OCI-LY3 (cell line): ENCODE data around the gene ELL2.

Source experiments
- H2AFZ ChIP-seq: fragments of 200-600, 300-600 bp; shearing (Covaris generic); 2 replicates; pipeline ENCODE4 v1.6.0; 2014; ENCODE audit warnings: antibody characterized with exemption, low read depth, low read length
- H3K27ac ChIP-seq: fragments of 200-600, 300-600 bp; sonication (generic); 2 replicates; pipeline ENCODE4 v1.5.1; 2014; ENCODE audit warnings: mild to moderate bottlenecking, low read length, moderate library complexity, mixed read lengths
- H3K27me3 ChIP-seq: fragments of 200-600, 300-600 bp; sonication (generic); 2 replicates; pipeline ENCODE4 v1.6.1; 2014; ENCODE audit warnings: low read depth, low read length, mixed read lengths
- H3K36me3 ChIP-seq: fragments of 200-600, 300-600 bp; sonication (generic); replicated peaks from 2 replicates; pipeline ENCODE3; 2014; ENCODE audit warnings: low read depth, low read length, mixed read lengths
- H3K4me1 ChIP-seq: fragments of 300-600, 200-600 bp; sonication (generic); 2 replicates; pipeline ENCODE4 v1.6.1; 2014; ENCODE audit warnings: low read length, mixed read lengths
- H3K4me2 ChIP-seq: fragments of 200-600, 300-600 bp; sonication (generic); 2 replicates; pipeline ENCODE4 v1.6.1; 2014; ENCODE audit warnings: low read length, mixed read lengths
- H3K4me3 ChIP-seq: fragments of 300-600, 200-600 bp; sonication (generic); 2 replicates; pipeline ENCODE4 v1.5.1; 2014; ENCODE audit warnings: antibody characterized with exemption, mild to moderate bottlenecking, low read length, moderate library complexity
- H3K79me2 ChIP-seq: fragments of 300-600, 200-600 bp; shearing (Covaris generic); 2 replicates; pipeline ENCODE4 v1.6.1; 2014; ENCODE audit warnings: mild to moderate bottlenecking, low read length, mixed read lengths
- H3K9ac ChIP-seq: fragments of 300-600, 200-600 bp; shearing (Covaris generic); 2 replicates; pipeline ENCODE4 v1.6.0; 2014; ENCODE audit warnings: mild to moderate bottlenecking, low read length, moderate library complexity
- H3K9me3 ChIP-seq: fragments of 200-600, 300-600 bp; shearing (Covaris generic); 2 replicates; pipeline ENCODE4 v1.6.1; 2014; ENCODE audit warnings: low read length, mixed read lengths; ENCODE audit not compliant: insufficient read depth
- H4K20me1 ChIP-seq: fragments of 200-600, 300-600 bp; sonication (generic); 2 replicates; pipeline ENCODE4 v1.6.1; 2016; ENCODE audit warnings: low read length, mixed read lengths; ENCODE audit not compliant: insufficient read depth
- EZH2phosphoT487 ChIP-seq: fragments of 200-600 bp; shearing (Covaris generic); IDR thresholded peaks from 2 replicates; pipeline ENCODE4 v1.6.1; 2018; ENCODE audit warnings: antibody characterized with exemption, mixed run types, low read depth
- TF ChIP-seq, protein P1 (sequence below): fragments of 200-600, 300-600 bp; sonication (generic); IDR thresholded peaks from 2 replicates; pipeline ENCODE4 v1.5.1; 2014; ENCODE audit warnings: antibody characterized with exemption, low read length, low read depth

ELL2 gene

DNA sequence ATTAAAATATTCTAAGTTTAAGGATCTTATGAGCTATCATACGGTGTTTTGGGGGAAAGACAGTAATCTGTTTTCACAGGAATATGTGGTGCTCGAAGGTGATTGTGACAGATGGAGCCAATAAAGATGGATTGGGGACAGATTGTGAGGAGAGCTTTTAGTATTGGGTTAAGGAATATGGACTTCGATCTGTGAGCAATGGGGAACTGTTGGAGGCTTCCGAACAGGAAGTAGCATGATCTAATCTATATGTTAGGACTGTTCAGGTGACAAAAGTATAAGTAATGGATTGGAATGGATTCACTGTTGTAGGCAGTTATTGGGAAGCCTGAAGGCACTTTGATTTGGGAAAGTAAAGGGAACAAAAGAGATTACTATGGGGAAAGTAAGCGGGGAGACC is 7.4 kb upstream of the ELL2 start:
- no peaks in the 10 kb centered on the region for H3K4me1 ChIP-seq
- H3K9me3 ChIP-seq = no peaks in the 10 kb centered on the region
- no peak overlapping the region for H3K9ac ChIP-seq
- H4K20me1 ChIP-seq = no peaks in the 10 kb centered on the region
- H3K79me2 ChIP-seq = no peaks in the 10 kb centered on the region
- no peak overlapping the region for H3K27ac ChIP-seq
- TF ChIP-seq, protein P1, sequence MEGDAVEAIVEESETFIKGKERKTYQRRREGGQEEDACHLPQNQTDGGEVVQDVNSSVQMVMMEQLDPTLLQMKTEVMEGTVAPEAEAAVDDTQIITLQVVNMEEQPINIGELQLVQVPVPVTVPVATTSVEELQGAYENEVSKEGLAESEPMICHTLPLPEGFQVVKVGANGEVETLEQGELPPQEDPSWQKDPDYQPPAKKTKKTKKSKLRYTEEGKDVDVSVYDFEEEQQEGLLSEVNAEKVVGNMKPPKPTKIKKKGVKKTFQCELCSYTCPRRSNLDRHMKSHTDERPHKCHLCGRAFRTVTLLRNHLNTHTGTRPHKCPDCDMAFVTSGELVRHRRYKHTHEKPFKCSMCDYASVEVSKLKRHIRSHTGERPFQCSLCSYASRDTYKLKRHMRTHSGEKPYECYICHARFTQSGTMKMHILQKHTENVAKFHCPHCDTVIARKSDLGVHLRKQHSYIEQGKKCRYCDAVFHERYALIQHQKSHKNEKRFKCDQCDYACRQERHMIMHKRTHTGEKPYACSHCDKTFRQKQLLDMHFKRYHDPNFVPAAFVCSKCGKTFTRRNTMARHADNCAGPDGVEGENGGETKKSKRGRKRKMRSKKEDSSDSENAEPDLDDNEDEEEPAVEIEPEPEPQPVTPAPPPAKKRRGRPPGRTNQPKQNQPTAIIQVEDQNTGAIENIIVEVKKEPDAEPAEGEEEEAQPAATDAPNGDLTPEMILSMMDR = no peak
- no peak for TF ChIP-seq EZH2phosphoT487
- no peak overlapping the region for H2AFZ ChIP-seq
- H3K4me2 ChIP-seq = no peak overlapping the region
- no peaks in the 10 kb centered on the region for H3K27me3 ChIP-seq
- H3K4me3 ChIP-seq = no peak overlapping the region
- H3K36me3 ChIP-seq = no peaks in the 10 kb centered on the region

DNA sequence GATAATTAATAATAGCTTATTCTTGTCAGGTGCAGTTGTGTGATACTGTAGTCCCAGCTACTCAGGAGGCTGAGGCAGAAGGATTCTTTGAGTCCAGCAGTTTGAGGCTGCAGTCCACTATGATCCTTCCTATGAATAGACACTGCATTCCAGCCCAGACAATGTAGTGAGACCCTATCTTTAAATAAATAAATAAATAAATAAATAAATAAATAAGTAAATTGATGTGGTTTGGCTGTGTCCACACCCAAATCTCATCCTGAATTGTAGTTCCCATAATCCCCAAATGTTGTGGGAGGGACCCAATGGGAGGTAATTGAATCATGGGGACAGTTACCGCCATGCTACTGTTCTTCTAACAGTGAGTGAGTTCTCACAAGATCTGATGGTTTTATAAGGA is 5.6 kb upstream of the ELL2 start:
- Histone ChIP-seq H3K4me1 (peaks cover 6% of the 10 kb centered on the region; the same call in 1 of the 2 replicates), H3K27me3 (no peaks in the 10 kb centered on the region), H3K9ac (no peak overlapping the region), H3K4me3 (no peak overlapping the region), H3K79me2 (no peaks in the 10 kb centered on the region), H3K4me2 (no peak overlapping the region), H3K27ac (no peak overlapping the region), H4K20me1 (no peaks in the 10 kb centered on the region), H2AFZ (no peak overlapping the region), H3K36me3 (no peaks in the 10 kb centered on the region), H3K9me3 (no peaks in the 10 kb centered on the region)
- TF ChIP-seq, protein P1 = no peak
- no peak for TF ChIP-seq EZH2phosphoT487

DNA sequence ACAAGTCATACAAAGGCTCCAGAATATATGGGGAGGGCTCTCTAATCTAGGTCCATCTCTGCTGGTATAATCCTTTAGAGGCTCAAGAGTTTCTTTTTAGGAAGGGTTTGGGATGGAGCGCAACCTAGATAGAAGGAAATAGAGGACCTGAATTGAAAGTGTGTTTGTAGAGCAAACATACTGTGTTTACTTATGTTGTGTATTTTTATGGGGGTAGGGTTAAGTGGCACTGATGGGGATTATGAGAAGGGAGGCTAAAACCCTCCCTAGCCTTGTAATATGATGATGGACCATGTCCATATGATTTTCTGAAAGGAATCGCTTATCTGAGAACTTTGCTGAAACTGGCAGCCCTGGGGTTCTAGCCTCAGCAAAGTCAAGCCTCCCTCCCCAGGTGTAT is 4.4 kb upstream of the ELL2 start:
- Histone ChIP-seq H3K9ac (no peak overlapping the region), H3K79me2 (peaks cover 5% of the 10 kb centered on the region), H3K27ac (no peak overlapping the region), H3K27me3 (no peaks in the 10 kb centered on the region), H2AFZ (no peak overlapping the region), H3K4me3 (no peak overlapping the region), H4K20me1 (no peaks in the 10 kb centered on the region), H3K36me3 (no peaks in the 10 kb centered on the region), H3K9me3 (no peaks in the 10 kb centered on the region), H3K4me1 (peaks cover 6% of the 10 kb centered on the region; the same call in 1 of the 2 replicates), H3K4me2 (no peak overlapping the region)
- TF ChIP-seq, protein P1 = no peak
- no peak for TF ChIP-seq EZH2phosphoT487

DNA sequence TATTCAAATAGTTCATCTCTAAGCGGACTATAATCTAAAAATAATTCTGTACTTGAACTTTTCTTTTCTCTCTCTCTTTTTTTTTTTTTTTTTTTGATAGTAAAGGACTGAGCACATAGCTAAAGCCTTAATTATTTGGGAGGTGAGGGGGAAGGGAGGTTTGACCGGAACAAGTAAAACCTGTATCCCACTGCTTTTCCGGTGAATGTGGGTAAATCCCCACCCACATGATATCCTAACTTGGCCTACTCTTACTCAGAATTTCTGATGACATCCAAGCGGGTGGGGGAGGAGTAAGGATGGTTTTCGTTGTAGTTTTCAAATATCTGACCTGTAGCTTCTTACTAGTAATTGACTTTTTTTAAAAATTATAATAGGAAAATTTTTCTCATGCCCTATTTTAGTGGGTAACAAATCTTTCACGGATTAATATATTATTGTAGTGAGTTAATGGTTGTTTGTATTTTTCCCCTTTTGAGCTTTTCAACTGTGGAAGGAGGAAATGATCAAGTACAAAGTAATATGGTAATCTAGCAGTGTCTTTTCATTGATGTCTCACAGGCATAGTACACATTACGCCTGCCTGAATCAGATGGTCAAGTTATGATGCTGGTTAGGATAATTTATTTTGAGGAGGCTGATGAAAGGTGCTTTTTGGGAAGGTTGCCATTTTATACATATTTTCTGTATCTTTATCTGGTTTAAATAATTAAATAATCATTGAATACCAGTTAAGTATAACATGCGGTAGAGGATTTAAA is 2.2 kb upstream of the ELL2 start:
- Histone ChIP-seq H3K9me3 (no peaks in the 10 kb centered on the region), H3K9ac (no peak overlapping the region), H2AFZ (no peak overlapping the region), H4K20me1 (peaks cover 9% of the 10 kb centered on the region), H3K4me2 (no peak overlapping the region), H3K79me2 (peaks cover 27% of the 10 kb centered on the region), H3K36me3 (no peaks in the 10 kb centered on the region), H3K4me1 (peaks cover 16% of the 10 kb centered on the region), H3K4me3 (no peak overlapping the region), H3K27me3 (no peaks in the 10 kb centered on the region), H3K27ac (no peak overlapping the region)
- TF ChIP-seq, protein P1 = no peak
- no peak for TF ChIP-seq EZH2phosphoT487
